ENCODE data around the gene BHLHA15.

Gene BHLHA15

GRCh38 chr7:98203261-98203963 is 7.8 kb upstream of the BHLHA15 start:
- no peak overlapping the region for H3K4me3 ChIP-seq (ENCODE audit: low read length)

GRCh38 chr7:98203964-98204605 is 7.2 kb upstream of the BHLHA15 start:
- no peak for DNase-seq (ENCODE audit: low read depth)
- TF ChIP-seq CTCF (conservative IDR thresholded peaks at IDR 0.05; ENCODE audit: low read depth, low read length): no peak
- no peak overlapping the region for H3K4me3 ChIP-seq (ENCODE audit: low read length)

More at GRCh38 chr7:98203261-98203963, 7.8 kb upstream of the BHLHA15 start:
- no peak for TF ChIP-seq CTCF (conservative IDR thresholded peaks at IDR 0.05; ENCODE audit: low read depth, low read length)
- DNase-seq (ENCODE audit: low read depth): no peak

- no peak for DNase-seq (ENCODE audit: low read depth)
- H3K4me3 ChIP-seq (ENCODE audit: low read length): no peak overlapping the region
- no peak for TF ChIP-seq CTCF (conservative IDR thresholded peaks at IDR 0.05; ENCODE audit: low read depth, low read length)
Measured at GRCh38 chr7:98204670-98205069, 6.6 kb upstream of the BHLHA15 start.

- DNase-seq (ENCODE audit: low read depth): no peak
- no peak for TF ChIP-seq CTCF (conservative IDR thresholded peaks at IDR 0.05; ENCODE audit: low read depth, low read length)
- no peak overlapping the region for H3K4me3 ChIP-seq (ENCODE audit: low read length)
Measured at GRCh38 chr7:98205162-98205845, 5.9 kb upstream of the BHLHA15 start.

- no peak for DNase-seq (ENCODE audit: low read depth)
- H3K4me3 ChIP-seq (ENCODE audit: low read length): no peak overlapping the region
- no peak for TF ChIP-seq CTCF (conservative IDR thresholded peaks at IDR 0.05; ENCODE audit: low read depth, low read length)
Measured at GRCh38 chr7:98206451-98207330, 4.5 kb upstream of the BHLHA15 start.

DNA sequence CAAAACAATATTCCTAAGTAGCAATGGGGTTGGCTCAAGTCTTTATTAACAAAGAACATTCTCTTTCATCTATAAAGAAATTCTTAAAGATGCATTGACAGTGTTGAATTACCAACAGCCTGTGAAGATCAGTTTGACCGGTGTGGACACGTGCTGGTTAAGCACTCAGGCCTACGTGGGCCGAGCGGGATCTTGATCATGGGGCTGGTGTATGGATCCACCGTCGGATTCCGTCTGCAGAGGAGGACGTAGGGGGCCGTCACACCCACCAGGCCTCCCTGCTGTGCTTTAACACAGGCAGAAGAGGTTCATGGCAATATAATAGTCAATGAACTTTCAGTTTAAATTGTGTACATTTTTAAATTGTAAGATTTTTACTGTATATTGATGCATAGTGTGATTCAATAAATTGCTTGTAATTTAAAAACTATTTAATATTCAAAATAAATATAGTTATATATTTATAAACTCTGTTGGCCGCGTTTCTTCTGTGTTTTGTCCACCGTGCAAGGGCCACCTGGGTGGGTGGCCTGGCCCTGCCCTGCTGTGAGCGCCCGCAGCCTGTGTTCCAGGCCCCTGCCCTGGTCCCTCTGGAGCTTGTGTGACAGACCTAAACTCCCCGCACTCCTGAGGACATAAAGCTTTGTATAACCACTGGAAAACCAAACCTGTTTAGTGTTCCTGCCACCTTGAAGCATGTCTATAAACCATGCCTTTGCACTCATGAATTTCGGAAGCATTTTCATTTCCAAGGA is 1.9 kb upstream of the BHLHA15 start:
- DNase-seq (ENCODE audit: low read depth): no peak
- H3K4me3 ChIP-seq (ENCODE audit: low read length): no peak overlapping the region
- TF ChIP-seq CTCF (conservative IDR thresholded peaks at IDR 0.05; ENCODE audit: low read depth, low read length): no peak

Measured in retinal pigment epithelial cell (primary cell).